HepG2 (cell line): ENCODE measurements around the gene HSPA6. TPM values are rescaled to one million over a fixed set of nuclear protein-coding genes. Genes with fewer than 3 reads are reported as not detected.

Experiments used
- IRF2 ChIP-seq: IDR thresholded peaks from 2 replicates; pipeline ENCODE4 v1.6.1; 2018; ENCODE audit warnings: missing genetic modification reagents, missing compliant biosample characterization
- ISL2 ChIP-seq: sonication (generic); formaldehyde crosslinking; IDR thresholded peaks from 2 replicates; pipeline ENCODE4 v1.5.0; 2020; ENCODE audit warnings: missing genetic modification reagents
- KDM2A ChIP-seq: sonication (generic); formaldehyde crosslinking; IDR thresholded peaks from 2 replicates; pipeline ENCODE4 v1.4.0; 2020; ENCODE audit warnings: low read depth, missing genetic modification reagents, borderline replicate concordance
- KDM5B ChIP-seq: sonication (generic); formaldehyde crosslinking; IDR thresholded peaks from 2 replicates; pipeline ENCODE4 v1.4.0; 2020; ENCODE audit warnings: missing genetic modification reagents, mild to moderate bottlenecking, borderline replicate concordance
- MEIS2 ChIP-seq: sonication (generic); formaldehyde crosslinking; IDR thresholded peaks from 2 replicates; pipeline ENCODE4 v1.9.0; 2021; ENCODE audit warnings: mild to moderate bottlenecking, missing genetic modification reagents
- ZNF264 ChIP-seq: sonication (generic); formaldehyde crosslinking; IDR thresholded peaks from 2 replicates; pipeline ENCODE4 v1.4.0; 2020; ENCODE audit warnings: missing genetic modification reagents
- ZNF335 ChIP-seq: sonication (generic); formaldehyde crosslinking; IDR thresholded peaks from 2 replicates; pipeline ENCODE4 v1.4.0; 2020; ENCODE audit warnings: missing genetic modification reagents
- ZNF619 ChIP-seq: sonication (generic); formaldehyde crosslinking; IDR thresholded peaks from 2 replicates; pipeline ENCODE4 v1.4.0; 2020; ENCODE audit warnings: mild to moderate bottlenecking, missing genetic modification reagents
- ZNF792 ChIP-seq: IDR thresholded peaks from 2 replicates; pipeline ENCODE4 v1.6.1; 2016
- ZSCAN31 ChIP-seq: sonication (generic); formaldehyde crosslinking; IDR thresholded peaks from 2 replicates; pipeline ENCODE4 v1.5.0; 2020; ENCODE audit warnings: low read depth, mild to moderate bottlenecking, missing genetic modification reagents
- polyA plus RNA-seq, 8 experiments: library from polyadenylated mRNA; depleted of rRNA in 3 of 8; stranded (reverse) in 7 of 8; unstranded in 1 of 8; fragments of >200 nt; fragmentation: Illumina TruSeq in 4 of 8; extraction: Trizol in 4 of 8; gene quantifications; 2 replicates each; pipeline versions ENCODE4 v1.2.1 to v1.2.3, GENCODE V29; 2011 to 2016; ENCODE audit warnings: low read depth in 4 of 8, missing spikeins in 1 of 8, mixed read lengths in 1 of 8; ENCODE audit not compliant: insufficient read depth in 1 of 8
- total RNA-seq, 5 experiments: library from RNA; depleted of rRNA; stranded (reverse); fragments of >200 nt; fragmentation: Illumina TruSeq; extraction: Trizol; gene quantifications; 2 replicates each; pipeline ENCODE4 v1.2.3, GENCODE V29; 2016; ENCODE audit warnings: low read depth in 1 of 5
- TF ChIP-seq, protein P1 (sequence below), 2 experiments: sonication (generic) in 1 of 2; formaldehyde crosslinking in 1 of 2; IDR thresholded peaks; 2 replicates each; pipeline versions ENCODE4 v1.4.0 to v1.6.1; 2018 to 2020; ENCODE audit warnings: missing genetic modification reagents in 2 of 2, borderline replicate concordance in 1 of 2, low read depth in 1 of 2, mild to moderate bottlenecking in 1 of 2, missing biosample characterization in 1 of 2
- TF ChIP-seq, protein P2 (sequence below): sonication (generic); formaldehyde crosslinking; IDR thresholded peaks from 2 replicates; pipeline ENCODE4 v1.8.1; 2023; ENCODE audit warnings: mild to moderate bottlenecking, moderate library complexity, missing genetic modification reagents
- TF ChIP-seq, protein P3 (sequence below): sonication (generic); formaldehyde crosslinking; IDR thresholded peaks from 2 replicates; pipeline ENCODE4 v1.9.0; 2022; ENCODE audit warnings: missing genetic modification reagents, mild to moderate bottlenecking, borderline replicate concordance
- TF ChIP-seq, protein P4 (sequence below), 2 experiments: fragments of 450-650 bp in 1 of 2; sonication (generic) in 1 of 2; formaldehyde crosslinking; IDR thresholded peaks; 2 replicates each; pipeline versions ENCODE4 v1.5.0 to v1.8.0; 2020 to 2022; ENCODE audit warnings: mild to moderate bottlenecking in 1 of 2, missing genetic modification reagents in 1 of 2
- TF ChIP-seq, protein P5 (sequence below): sonication (generic); formaldehyde crosslinking; IDR thresholded peaks from 2 replicates; pipeline ENCODE4 v1.4.0; 2020; ENCODE audit warnings: missing genetic modification reagents
- TF ChIP-seq, protein P6 (sequence below): sonication (generic); formaldehyde crosslinking; IDR thresholded peaks from 2 replicates; pipeline ENCODE4 v1.4.0; 2020; ENCODE audit warnings: mild to moderate bottlenecking, missing genetic modification reagents
- TF ChIP-seq, protein P7 (sequence below): sonication (generic); formaldehyde crosslinking; IDR thresholded peaks from 2 replicates; pipeline ENCODE4 v1.4.0; 2020; ENCODE audit warnings: missing genetic modification reagents

The HSPA6 gene
- total and polyA plus RNA-seq, 2 of the 13 experiments (the other 11 are each of a cell fraction or from before 2014, with no cell fraction given) = 0.07 TPM; not detected in 1

DNA sequence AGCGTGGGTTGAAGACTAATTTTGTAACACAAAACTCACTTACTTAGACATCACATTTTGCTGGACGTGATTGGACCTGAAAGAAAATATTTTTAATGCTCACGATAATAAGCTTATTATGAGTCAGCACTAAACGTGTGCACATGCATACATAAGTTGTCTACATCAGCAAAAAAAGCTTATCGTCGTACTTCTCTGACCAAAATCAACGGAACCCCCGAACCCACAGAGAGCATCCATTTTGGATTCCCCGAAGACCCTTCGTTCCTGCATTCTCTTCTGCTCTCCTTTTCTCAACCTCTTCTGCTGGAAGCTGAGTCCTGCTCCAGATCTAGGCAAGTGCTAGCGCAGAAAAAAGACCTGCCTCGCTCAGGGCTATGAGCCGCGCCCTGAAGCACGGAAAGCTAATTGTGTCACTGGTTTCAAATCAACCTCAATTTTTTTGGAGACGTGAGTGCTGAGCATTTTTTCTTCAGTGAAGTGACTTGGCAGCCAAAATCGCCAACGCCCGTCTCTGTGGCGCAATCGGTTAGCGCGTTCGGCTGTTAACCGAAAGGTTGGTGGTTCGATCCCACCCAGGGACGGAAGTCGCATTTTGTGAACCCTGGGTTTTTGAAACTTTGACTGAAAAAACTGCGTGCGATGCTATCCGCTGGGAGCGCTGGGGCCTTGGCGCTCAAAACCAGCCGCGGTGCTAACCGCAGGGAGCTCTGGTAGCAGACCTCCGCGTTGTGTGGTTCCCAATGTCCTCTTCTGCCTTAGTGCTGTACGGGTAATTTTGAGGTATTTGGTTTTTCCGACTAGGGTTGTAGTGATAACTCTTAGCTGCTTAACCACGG, 15.6 kb downstream of the HSPA6 start (continued):
- TF ChIP-seq, protein P1, sequence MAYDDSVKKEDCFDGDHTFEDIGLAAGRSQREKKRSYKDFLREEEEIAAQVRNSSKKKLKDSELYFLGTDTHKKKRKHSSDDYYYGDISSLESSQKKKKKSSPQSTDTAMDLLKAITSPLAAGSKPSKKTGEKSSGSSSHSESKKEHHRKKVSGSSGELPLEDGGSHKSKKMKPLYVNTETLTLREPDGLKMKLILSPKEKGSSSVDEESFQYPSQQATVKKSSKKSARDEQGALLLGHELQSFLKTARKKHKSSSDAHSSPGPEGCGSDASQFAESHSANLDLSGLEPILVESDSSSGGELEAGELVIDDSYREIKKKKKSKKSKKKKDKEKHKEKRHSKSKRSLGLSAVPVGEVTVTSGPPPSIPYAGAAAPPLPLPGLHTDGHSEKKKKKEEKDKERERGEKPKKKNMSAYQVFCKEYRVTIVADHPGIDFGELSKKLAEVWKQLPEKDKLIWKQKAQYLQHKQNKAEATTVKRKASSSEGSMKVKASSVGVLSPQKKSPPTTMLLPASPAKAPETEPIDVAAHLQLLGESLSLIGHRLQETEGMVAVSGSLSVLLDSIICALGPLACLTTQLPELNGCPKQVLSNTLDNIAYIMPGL (CRISPR knock-in tag; IDR thresholded peaks at IDR 0.05; ENCODE audit: borderline replicate concordance in 1 of 2, low read depth in 1 of 2) = peak; percentile 97 to 98
- TF ChIP-seq IRF2 (CRISPR knock-in tag) (peak; percentile 61; the same call in 1 of the 2 replicates), ZNF264 (CRISPR knock-in tag) (0 out of 2 replicates have a peak, but pooled peaks have one; percentile 39), KDM2A (CRISPR knock-in tag) (peak; percentile 90), ZNF619 (CRISPR knock-in tag) (0 out of 2 replicates have a peak, but pooled peaks have one; percentile 45), ZNF792 (CRISPR knock-in tag) (peak; percentile 47; the same call in 1 of the 2 replicates), ISL2 (CRISPR knock-in tag) (peak; percentile 72), ZSCAN31 (CRISPR knock-in tag) (peak; percentile 77; the same call in 1 of the 2 replicates), MEIS2 (CRISPR knock-in tag) (peak; percentile 46; the same call in 1 of the 2 replicates), ZNF335 (CRISPR knock-in tag) (0 out of 2 replicates have a peak, but pooled peaks have one; percentile 35), KDM5B (CRISPR knock-in tag) (peak; percentile 40; the same call in 1 of the 2 replicates)
- TF ChIP-seq, protein P2, sequence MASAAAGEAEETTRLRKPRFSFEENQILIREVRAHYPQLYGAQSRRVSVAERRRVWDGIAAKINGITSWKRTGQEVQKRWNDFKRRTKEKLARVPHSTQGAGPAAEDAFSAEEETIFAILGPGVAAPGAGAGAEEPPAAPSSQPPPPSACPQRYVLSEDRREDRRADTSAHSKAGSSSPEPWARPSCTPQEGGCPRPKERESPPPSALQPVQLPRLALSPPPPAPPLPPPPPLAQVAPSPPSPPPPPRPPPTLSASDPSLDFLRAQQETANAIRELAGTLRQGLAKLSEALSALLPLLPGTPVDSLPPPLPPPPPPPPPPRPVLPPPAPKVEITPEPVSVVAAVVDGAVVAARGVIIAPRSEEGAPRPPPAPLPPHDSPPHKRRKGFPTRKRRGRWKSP (CRISPR knock-in tag) = peak; percentile 99
- TF ChIP-seq, protein P3, sequence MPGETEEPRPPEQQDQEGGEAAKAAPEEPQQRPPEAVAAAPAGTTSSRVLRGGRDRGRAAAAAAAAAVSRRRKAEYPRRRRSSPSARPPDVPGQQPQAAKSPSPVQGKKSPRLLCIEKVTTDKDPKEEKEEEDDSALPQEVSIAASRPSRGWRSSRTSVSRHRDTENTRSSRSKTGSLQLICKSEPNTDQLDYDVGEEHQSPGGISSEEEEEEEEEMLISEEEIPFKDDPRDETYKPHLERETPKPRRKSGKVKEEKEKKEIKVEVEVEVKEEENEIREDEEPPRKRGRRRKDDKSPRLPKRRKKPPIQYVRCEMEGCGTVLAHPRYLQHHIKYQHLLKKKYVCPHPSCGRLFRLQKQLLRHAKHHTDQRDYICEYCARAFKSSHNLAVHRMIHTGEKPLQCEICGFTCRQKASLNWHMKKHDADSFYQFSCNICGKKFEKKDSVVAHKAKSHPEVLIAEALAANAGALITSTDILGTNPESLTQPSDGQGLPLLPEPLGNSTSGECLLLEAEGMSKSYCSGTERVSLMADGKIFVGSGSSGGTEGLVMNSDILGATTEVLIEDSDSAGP = peak; percentile 65
- TF ChIP-seq, protein P4, sequence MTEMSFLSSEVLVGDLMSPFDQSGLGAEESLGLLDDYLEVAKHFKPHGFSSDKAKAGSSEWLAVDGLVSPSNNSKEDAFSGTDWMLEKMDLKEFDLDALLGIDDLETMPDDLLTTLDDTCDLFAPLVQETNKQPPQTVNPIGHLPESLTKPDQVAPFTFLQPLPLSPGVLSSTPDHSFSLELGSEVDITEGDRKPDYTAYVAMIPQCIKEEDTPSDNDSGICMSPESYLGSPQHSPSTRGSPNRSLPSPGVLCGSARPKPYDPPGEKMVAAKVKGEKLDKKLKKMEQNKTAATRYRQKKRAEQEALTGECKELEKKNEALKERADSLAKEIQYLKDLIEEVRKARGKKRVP (CRISPR knock-in tag; IDR thresholded peaks at IDR 0.05) = peak in 1 of 2 experiments; percentile 54; a peak in 1 of 4 replicates
- TF ChIP-seq, protein P5, sequence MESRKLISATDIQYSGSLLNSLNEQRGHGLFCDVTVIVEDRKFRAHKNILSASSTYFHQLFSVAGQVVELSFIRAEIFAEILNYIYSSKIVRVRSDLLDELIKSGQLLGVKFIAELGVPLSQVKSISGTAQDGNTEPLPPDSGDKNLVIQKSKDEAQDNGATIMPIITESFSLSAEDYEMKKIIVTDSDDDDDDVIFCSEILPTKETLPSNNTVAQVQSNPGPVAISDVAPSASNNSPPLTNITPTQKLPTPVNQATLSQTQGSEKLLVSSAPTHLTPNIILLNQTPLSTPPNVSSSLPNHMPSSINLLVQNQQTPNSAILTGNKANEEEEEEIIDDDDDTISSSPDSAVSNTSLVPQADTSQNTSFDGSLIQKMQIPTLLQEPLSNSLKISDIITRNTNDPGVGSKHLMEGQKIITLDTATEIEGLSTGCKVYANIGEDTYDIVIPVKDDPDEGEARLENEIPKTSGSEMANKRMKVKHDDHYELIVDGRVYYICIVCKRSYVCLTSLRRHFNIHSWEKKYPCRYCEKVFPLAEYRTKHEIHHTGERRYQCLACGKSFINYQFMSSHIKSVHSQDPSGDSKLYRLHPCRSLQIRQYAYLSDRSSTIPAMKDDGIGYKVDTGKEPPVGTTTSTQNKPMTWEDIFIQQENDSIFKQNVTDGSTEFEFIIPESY = peak; percentile 36; the same call in 1 of the 2 replicates
- TF ChIP-seq, protein P6, sequence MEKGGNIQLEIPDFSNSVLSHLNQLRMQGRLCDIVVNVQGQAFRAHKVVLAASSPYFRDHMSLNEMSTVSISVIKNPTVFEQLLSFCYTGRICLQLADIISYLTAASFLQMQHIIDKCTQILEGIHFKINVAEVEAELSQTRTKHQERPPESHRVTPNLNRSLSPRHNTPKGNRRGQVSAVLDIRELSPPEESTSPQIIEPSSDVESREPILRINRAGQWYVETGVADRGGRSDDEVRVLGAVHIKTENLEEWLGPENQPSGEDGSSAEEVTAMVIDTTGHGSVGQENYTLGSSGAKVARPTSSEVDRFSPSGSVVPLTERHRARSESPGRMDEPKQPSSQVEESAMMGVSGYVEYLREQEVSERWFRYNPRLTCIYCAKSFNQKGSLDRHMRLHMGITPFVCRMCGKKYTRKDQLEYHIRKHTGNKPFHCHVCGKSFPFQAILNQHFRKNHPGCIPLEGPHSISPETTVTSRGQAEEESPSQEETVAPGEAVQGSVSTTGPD (CRISPR knock-in tag) = peak; percentile 88
- TF ChIP-seq, protein P7, sequence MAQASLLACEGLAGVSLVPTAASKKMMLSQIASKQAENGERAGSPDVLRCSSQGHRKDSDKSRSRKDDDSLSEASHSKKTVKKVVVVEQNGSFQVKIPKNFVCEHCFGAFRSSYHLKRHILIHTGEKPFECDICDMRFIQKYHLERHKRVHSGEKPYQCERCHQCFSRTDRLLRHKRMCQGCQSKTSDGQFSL (CRISPR knock-in tag) = 0 out of 2 replicates have a peak, but pooled peaks have one; percentile 22
